K562 (cell line): ENCODE measurements around the gene AQP9. TPM values are rescaled to one million over a fixed set of nuclear protein-coding genes. Genes with fewer than 3 reads are reported as not detected.

Experiments used
- PRPF4 ChIP-seq: fragments of 200-400 bp; formaldehyde crosslinking; IDR thresholded peaks from one replicate; pipeline ENCODE4 v1.6.1; 2017; ENCODE audit warnings: low read length, low read depth, mild to moderate bottlenecking; ENCODE audit not compliant: insufficient read depth, poor library complexity, severe bottlenecking
- polyA plus RNA-seq, 8 experiments: library from polyadenylated mRNA; depleted of rRNA in 4 of 8; stranded (reverse) in 5 of 8; unstranded in 3 of 8; fragments of >200 nt; fragmentation: Nextera tagmentation in 2 of 8; fragmentation: Illumina TruSeq in 1 of 8; extraction: Ambion mirVana in 2 of 8; extraction: Trizol in 1 of 8; gene quantifications; 2 replicates each; pipeline versions ENCODE4 v1.2.1 to v1.2.3, GENCODE V29; 2011 to 2014; ENCODE audit warnings: inconsistent platforms in 1 of 8, missing spikeins in 1 of 8
- total RNA-seq, 7 experiments: library from RNA; depleted of rRNA in 6 of 7; stranded (reverse); fragments of >200 nt in 6 of 7; fragmentation: Illumina TruSeq in 2 of 7; extraction: Trizol in 2 of 7; gene quantifications; 2 replicates each; pipeline versions ENCODE4 v1.2.1 to v1.2.3, GENCODE V29; 2011 to 2021; ENCODE audit warnings: low replicate concordance in 1 of 7
- TF ChIP-seq, protein P1 (sequence below), 2 experiments: fragments of 450-650 bp in 1 of 2; sonication (generic) in 1 of 2; formaldehyde crosslinking in 1 of 2; IDR thresholded peaks; 2 replicates each; pipeline versions ENCODE4 v1.7.1 to v1.9.0; 2016 to 2022; ENCODE audit warnings: inconsistent platforms in 1 of 2, mild to moderate bottlenecking in 1 of 2, missing genetic modification reagents in 1 of 2

AQP9 gene
- total and polyA plus RNA-seq, 9 of the 15 experiments (the other 6 are each of a cell fraction or from before 2014, with no cell fraction given): 0.04 to 0.33 (median 0.07) TPM; not detected in 4

DNA sequence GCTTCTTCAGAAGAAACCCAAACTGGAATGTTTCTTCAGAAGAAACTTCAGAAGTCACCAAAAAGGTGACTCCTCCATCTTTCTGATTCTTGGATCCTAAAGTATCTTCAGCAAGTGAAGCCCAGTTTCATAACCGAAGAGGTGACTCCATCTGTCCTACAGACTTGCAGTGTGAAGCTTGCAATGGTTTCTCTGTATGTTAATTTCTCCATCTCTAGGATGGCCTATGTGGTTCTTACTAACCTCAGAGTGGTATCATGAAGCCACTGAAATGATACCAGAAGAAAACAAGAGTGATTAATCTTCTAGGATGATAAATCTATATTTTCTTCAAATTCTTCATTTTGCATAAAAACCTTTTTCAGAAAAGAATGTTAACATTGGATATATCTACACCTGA, 495 bp upstream of the AQP9 start (continued):
- TF ChIP-seq, protein P1, sequence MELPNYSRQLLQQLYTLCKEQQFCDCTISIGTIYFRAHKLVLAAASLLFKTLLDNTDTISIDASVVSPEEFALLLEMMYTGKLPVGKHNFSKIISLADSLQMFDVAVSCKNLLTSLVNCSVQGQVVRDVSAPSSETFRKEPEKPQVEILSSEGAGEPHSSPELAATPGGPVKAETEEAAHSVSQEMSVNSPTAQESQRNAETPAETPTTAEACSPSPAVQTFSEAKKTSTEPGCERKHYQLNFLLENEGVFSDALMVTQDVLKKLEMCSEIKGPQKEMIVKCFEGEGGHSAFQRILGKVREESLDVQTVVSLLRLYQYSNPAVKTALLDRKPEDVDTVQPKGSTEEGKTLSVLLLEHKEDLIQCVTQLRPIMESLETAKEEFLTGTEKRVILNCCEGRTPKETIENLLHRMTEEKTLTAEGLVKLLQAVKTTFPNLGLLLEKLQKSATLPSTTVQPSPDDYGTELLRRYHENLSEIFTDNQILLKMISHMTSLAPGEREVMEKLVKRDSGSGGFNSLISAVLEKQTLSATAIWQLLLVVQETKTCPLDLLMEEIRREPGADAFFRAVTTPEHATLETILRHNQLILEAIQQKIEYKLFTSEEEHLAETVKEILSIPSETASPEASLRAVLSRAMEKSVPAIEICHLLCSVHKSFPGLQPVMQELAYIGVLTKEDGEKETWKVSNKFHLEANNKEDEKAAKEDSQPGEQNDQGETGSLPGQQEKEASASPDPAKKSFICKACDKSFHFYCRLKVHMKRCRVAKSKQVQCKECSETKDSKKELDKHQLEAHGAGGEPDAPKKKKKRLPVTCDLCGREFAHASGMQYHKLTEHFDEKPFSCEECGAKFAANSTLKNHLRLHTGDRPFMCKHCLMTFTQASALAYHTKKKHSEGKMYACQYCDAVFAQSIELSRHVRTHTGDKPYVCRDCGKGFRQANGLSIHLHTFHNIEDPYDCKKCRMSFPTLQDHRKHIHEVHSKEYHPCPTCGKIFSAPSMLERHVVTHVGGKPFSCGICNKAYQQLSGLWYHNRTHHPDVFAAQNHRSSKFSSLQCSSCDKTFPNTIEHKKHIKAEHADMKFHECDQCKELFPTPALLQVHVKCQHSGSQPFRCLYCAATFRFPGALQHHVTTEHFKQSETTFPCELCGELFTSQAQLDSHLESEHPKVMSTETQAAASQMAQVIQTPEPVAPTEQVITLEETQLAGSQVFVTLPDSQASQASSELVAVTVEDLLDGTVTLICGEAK (IDR thresholded peaks at IDR 0.05): no peak
- TF ChIP-seq, protein P1 (CRISPR knock-in tag; IDR thresholded peaks at IDR 0.05): no peak
- no peak for TF ChIP-seq PRPF4
